ENCODE results near the gene GPC6.

- TF ChIP-seq CTCF (IDR thresholded peaks at IDR 0.05): no peak
- TF ChIP-seq POLR2A (IDR thresholded peaks at IDR 0.05): no peak
- TF ChIP-seq POLR2AphosphoS5 (IDR thresholded peaks at IDR 0.05): no peak
- TF ChIP-seq EP300 (IDR thresholded peaks at IDR 0.05): no peak
Measured at GRCh38 chr13:94329754-94330551, 1103.3 kb downstream of the GPC6 start.

Measured in suprapubic skin (tissue), 4 donors.